Measurements from ENCODE around the gene PPP3R1.
A peak's percentile ranks its signal among the peaks of the same experiment; 100 is the strongest.

PPP3R1 gene

DNA sequence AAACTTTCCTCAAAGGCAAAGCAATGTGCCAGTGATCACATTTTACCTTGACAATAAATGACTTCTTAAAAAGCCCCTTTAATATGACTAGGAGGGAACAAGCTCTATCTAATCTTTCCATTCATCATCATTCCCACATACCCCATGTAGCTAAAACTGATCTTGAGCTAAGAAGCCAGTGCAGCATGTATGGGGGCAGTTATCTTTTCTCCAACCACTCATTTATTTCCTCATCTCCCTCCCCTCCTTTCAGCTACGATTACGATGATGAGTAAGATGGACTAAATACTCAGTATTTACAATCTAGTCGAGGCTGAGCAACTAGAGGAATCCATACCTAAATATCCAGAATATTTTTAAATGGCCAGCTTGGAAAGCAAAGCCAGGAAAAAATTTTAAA is 59.2 kb downstream of the PPP3R1 start:
- DNase-seq = no peak
- Mint-ChIP-seq H3K9me3 (no peaks in the 10 kb centered on the region), H3K27me3 (ENCODE audit: low read depth, poor library complexity) (no peaks in the 10 kb centered on the region), H3K4me3 (no peak overlapping the region), H3K4me1 (peaks cover 11% of the 10 kb centered on the region), H3K27ac (peak overlapping the region; percentile 31), H3K36me3 (ENCODE audit: low read depth) (peaks cover 5% of the 10 kb centered on the region)
- no peak for TF ChIP-seq CTCF (IDR thresholded peaks at IDR 0.05)

- Mint-ChIP-seq H3K27ac (no peak overlapping the region), H3K4me3 (no peak overlapping the region)
- DNase-seq = no peak
These were observed 61.2 kb downstream of the PPP3R1 start for GRCh38 chr2:68190991-68191731.

GRCh38 chr2:68189991-68190784 is 62.1 kb downstream of the PPP3R1 start:
- H3K27ac Mint-ChIP-seq = peak overlapping the region; percentile 83
- H3K4me1 Mint-ChIP-seq = peaks cover 11% of the 10 kb centered on the region
- H3K27me3 Mint-ChIP-seq (ENCODE audit: low read depth, poor library complexity) = no peaks in the 10 kb centered on the region
- H3K36me3 Mint-ChIP-seq (ENCODE audit: low read depth) = peaks cover 14% of the 10 kb centered on the region
- H3K9me3 Mint-ChIP-seq = no peaks in the 10 kb centered on the region
- TF ChIP-seq CTCF (IDR thresholded peaks at IDR 0.05) = no peak
- H3K4me3 Mint-ChIP-seq = no peak overlapping the region
- no peak for DNase-seq

More at GRCh38 chr2:68190991-68191731, 61.2 kb downstream of the PPP3R1 start:
- Mint-ChIP-seq H3K9me3 (no peaks in the 10 kb centered on the region), H3K4me1 (peaks cover 11% of the 10 kb centered on the region), H3K36me3 (ENCODE audit: low read depth) (peaks cover 4% of the 10 kb centered on the region), H3K27me3 (ENCODE audit: low read depth, poor library complexity) (no peaks in the 10 kb centered on the region)
- TF ChIP-seq CTCF (IDR thresholded peaks at IDR 0.05) = no peak

DNA sequence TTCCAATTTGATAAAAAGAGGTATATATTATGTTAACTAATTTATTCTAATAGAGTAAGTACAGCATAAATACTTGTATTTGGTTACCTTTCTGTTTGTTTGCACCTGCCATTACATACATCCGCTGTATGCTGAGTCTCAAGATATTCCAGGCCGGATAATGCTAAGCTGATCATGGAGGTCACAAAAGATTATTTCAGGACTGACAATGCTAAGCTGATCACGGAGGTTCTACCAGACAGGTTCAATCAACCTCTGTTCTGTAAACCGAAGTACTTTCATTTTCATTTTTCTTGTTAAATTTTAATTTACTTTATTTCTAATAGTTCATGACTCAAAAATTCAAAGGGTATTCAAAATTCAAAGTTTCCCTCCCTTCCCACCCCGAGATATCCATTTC is 63.5 kb downstream of the PPP3R1 start:
- Mint-ChIP-seq H3K27ac (no peak overlapping the region), H3K36me3 (ENCODE audit: low read depth) (peaks cover 21% of the 10 kb centered on the region), H3K4me3 (no peak overlapping the region), H3K9me3 (no peaks in the 10 kb centered on the region), H3K4me1 (peaks cover 11% of the 10 kb centered on the region), H3K27me3 (ENCODE audit: low read depth, poor library complexity) (no peaks in the 10 kb centered on the region)
- no peak for DNase-seq
- TF ChIP-seq CTCF (IDR thresholded peaks at IDR 0.05) = no peak

- Mint-ChIP-seq H3K9me3 (no peaks in the 10 kb centered on the region), H3K4me3 (no peak overlapping the region), H3K27ac (no peak overlapping the region), H3K27me3 (ENCODE audit: low read depth, poor library complexity) (no peaks in the 10 kb centered on the region), H3K4me1 (peaks cover 17% of the 10 kb centered on the region), H3K36me3 (ENCODE audit: low read depth) (peaks cover 30% of the 10 kb centered on the region)
- TF ChIP-seq CTCF (IDR thresholded peaks at IDR 0.05) = no peak
- no peak for DNase-seq
These were observed 65.0 kb downstream of the PPP3R1 start for GRCh38 chr2:68187329-68187728.

Data from nephron progenitor cell (in vitro differentiated cells).